GM03348 (cell line): ENCODE measurements around the gene APC2.

ENCODE experiments used
- DNase-seq: peaks from one replicate; pipeline ENCODE4 v3.0.0; 2012; ENCODE audit warnings: low spot score

The APC2 gene

DNA sequence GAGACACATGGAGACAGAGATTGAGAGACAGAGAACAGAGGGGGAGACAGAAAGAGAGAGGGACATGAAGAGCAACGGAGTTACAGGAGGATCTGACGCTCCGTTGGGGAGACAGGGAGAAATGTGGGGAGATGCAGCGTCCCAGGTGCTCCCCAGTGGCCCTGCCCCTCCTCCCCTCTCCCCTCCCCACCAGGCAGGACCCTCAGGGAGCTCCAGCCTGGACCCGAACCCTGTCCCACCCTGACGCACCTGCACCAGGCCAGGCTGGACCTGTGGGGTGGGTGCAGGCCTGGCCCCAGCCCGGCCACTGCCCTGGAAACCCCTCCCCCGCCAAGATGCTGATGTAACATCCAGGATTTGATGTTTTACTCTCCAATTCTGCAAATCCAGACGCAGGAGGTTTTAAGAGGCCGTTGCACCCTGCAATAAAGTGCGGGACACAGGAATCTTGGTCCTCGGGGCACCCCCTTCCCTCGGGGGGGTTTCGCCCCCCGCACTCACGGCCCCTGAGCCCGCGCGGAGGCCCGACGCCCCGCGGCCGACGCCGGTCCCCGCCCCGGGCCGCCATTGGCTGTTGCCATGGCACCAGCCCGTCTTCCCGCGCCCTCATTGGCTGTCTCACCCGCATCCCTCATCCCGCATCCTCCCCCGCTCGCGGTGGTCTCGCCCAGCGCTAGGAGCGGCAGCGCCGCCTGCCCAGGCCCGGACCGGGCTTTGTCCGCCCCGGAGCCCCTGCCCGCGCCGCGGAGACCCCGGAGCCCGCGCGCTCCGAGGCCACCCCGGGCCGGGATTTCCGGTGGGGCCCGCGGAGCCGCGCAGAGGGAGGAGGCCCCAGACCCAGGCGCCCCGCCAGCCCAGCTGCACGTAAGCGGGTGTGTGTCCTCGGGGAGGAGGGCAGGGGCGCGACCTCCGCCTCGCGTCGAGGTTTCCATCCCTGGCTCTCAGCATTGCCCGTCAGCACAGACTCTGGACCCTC lies at the start of gene APC2:
TSS of gene APC2 (plus strand) at position 655 of the 976 bp plus-strand sequence. CDS start 2,881 bp downstream, outside the sequence.
- DNase-seq = peak; percentile 94

GRCh38 chr19:1400281-1401137 lies 49.4 kb upstream of the APC2 start:
- peak; percentile 47 for DNase-seq

GRCh38 chr19:1401138-1401888 lies 48.6 kb upstream of the APC2 start, which contains the start of gene GAMT:
Gene GAMT (minus strand): TSS chr19:1401542. CDS start chr19:1401476, 66 bp downstream.
- peak; percentile 92 for DNase-seq

DNA sequence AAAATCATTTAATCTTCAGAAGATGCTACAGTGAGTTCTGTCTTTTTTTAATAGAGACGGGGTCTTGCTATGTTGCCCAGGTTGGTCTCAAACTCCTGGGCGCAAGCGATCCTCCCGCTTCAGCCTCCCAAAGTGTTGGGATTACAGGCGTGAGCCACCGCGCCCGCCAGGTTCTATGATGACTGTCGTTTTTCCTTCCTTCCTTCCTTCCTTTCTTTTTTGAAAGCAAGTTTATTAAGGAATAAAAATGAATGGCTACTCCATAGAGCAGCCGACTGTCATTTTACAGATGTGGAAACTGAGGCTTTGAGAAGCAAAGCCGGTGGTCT lies 48.1 kb upstream of the APC2 start:
- DNase-seq = no peak

DNA sequence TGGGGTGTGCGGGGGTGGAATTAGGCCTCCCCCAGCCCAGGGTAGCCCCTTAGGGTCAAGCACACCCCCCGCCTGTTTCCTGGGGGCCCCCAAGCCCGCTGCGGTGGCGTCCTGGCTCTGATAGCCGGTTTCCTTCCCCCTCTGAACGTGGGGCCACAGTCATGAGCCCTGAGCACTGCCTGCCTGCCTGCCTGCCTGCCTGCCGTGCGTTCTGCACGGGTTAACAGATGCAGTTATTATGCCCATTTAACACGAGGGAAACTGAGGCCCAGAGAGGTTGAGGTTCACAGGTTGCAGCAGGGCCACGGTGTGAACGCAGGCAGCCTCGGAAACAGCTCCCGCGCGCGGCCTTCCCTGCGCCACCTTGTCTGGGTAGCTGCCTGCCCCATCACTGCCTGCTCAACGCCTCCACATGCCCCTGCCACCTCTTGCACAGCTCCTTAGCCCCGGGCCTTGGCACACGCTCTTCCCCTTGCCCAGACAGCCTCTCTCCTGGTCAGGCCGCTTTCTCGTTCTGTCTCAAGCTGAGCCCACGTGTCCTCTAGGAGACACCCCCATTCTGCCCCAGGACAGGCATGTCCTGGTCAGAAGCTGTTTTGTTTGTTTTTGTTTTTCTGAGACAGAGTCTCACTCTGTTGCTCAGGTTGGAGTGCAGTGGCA lies 47.4 kb upstream of the APC2 start:
- no peak for DNase-seq

DNA sequence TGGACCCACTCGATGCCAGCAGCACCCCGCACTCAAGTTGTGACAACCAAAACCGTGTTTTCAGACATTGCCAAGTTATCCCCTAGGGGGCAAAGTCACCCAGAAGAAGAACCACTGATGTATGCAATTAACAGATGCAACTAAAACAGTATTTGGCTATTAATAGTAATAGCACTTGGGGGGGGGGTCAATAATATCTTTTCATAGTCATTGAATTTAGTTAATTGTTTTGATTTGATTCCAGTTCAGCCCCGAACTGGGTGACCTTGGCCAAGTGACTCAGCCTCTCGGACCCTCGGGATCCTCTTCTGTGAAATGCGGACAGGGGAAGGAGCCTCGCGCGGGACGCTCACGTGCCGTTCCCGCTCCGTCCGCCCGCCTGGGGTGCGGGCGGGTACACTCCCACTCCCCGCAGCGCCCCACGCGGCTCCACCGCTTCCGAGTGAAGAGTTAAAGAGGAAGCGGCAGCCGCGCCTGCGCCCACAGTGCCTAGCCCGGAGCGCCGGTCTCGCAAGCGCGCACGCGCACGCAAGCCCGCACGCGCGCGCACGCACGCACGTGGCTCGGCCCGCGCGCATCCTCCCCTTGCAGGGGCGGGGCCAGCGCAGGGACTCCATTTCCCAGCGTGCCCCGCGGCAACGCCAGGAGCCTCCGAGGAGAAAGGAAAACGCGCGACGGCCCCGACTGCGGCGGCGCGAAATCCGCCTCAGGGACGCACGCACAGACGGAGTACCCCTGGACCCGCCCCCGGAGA lies 43.0 kb upstream of the APC2 start:
- peak; percentile 98 for DNase-seq

DNA sequence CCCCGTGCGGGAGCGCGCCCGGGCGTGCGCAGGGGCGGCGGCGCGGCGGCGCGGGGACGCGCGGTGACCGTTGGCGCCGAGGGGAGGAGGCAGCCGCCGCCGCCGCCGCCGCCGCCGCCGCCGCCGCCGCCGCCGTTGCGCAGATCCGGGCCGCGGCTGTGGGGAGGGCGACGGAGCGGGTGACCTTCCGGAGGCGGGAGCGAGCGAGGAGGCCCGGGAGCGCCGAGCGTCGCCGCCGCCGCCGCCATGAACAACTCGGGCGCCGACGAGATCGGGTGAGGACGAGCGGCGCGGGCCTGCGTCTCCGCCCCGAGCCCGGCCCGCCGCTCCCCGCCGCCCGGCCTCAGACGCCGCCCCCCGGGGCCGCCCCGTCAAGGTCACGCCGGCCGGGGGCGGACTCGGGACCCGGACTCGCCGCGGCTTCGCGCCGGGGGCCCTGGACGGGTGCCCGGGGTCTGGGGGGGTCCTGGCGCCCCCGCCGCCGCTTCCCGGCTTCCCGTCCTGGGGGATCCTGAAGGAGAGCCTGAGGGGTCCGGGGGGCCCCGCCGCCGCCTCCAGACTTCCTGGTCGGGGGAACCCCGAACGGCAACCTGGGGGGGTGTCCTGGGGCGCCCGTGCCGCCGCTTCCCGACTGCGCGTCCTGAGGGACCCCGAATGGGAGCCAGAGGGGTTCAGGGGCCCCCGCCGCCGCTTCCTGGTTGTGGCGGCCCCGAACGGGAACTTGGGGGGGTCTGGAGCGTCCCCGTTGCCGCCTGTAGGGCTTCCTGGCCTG lies 42.2 kb upstream of the APC2 start, which contains the start of gene DAZAP1:
TSS of gene DAZAP1 (plus strand) at position 59 of the 772 bp plus-strand sequence. CDS start at position 247, 188 bp downstream.
- DNase-seq = peak; percentile 80

DNA sequence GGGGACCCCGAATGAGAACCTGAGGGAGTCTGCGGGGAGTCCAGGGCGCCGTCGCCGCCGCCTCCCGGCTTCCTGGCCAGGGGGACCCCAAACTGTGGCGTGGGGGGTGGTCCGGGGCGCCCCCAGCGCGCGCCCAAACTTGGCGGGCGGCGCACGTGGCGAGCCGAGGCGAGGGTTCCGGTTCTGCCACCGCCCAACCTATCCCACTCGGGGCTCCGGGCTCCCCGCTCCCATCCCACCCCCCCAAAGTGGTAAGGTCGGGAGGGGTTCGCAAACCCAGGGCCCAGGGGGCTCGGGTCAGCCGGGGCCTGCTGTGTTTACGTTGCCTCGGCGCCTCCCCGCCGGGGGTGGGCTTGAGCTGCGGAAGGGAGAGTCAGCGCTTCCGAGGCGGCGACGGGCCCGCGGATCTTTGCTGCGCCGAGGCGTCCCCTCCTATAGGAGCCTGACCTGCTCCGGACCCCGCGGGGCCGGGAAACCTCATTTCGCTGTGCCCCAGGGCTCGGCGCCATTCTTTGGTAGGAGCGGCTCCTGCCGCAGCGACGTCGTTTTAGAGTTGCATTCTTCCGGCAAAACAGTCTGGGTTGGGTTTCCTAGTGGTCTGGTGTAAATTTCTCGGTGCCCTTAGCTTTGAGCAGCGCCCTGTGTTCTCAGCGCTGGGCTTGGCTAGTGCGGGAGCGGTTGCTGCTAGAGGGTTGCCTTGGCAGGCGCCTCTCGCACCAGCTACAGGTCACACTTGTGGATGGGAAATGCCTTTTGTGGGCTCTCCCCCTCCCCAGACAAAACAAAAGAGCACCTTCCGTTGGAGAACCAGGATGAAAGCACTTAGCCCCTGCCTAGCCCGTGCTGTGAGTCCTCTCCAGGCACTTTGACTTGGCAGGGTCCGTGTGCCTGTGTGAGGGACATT lies 41.4 kb upstream of the APC2 start:
- peak; percentile 53 for DNase-seq

DNA sequence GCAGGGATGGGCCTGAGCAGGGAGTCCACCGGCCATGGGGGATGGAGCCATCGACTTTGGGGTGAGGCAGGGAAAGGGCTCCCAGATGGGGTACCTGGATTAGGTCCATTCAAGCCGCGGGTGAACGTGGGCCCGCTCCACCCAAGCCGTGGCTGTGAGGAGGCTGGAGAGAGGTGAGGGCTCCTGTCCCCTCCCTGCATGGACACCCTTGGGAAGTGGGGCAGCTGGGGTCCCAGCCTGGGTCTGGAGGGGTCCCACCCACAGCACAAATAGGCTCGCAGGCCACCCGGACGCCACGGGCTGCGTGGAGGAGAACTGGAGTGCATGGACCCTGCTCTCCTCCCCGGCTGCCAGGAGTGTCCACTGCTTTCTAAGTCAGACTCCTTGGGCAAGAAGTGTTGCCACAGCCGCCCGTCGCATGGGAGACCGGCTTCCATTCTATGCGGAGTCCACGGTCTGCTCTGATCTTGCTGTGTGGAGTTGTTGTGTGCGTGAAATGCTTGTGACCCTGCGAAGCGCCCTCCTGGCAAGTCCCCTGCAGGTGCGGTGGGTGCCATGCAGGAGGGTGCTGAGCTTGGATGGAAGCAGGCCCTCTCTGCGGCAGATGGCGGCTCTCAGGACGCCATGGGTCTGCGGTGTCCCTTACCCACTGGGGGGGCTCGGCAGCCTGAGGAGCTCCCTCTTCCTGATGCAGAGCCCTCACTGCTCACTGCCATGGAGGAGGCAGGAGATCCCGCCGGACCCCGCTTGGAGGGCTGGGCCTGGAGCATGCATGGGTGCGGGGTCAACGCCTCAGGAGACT lies 40.5 kb upstream of the APC2 start:
- DNase-seq = no peak

- no peak for DNase-seq
Observed at GRCh38 chr19:1410136-1410786, 39.7 kb upstream of the APC2 start.

GRCh38 chr19:1410789-1411188 lies 39.1 kb upstream of the APC2 start:
- no peak for DNase-seq

DNA sequence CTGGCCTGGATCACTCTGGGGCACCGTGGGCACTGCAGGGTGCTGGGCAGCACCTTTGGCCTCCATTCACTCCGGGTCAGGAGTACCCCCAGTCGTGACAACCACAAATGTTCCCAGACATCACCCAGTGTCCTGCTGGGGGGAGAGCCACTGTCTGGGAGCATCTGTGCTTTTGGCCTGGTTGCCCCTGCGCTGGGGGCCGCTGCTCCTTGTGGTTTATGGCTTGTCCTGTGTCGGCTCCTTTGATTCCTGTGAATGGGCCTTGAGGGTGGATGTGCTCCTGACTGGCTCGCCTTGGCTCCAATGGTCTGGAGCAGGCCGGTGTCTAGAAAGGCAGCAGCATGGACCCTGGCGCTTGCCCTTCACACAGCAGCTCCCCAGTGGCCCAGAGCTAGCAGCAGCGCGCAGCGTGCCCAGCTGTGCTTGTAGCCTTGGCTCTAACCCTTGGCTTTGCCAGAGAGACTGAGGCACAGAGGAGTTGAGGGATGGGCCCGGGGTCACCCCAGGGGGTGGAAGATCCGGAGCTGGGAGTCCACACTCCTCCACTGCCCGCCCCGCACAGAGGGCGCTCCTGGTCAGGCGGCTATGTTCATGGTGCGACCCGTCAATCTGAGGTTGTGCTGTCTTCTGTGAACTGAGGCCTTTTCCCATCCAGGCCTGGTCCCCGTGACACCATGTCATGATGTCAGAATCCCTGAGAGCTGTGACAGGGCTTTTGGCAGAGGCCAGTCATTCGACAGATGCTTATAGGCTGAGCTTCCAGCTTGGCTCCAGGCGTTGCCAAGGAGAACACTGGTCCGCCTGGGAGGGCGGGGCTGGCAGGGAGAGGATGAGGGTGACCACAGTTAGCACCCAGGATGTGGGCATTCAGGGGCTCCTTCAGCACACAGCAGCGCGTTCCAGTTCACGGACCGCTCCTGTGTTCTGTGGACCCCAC lies 38.4 kb upstream of the APC2 start:
- peak; percentile 71 for DNase-seq

DNA sequence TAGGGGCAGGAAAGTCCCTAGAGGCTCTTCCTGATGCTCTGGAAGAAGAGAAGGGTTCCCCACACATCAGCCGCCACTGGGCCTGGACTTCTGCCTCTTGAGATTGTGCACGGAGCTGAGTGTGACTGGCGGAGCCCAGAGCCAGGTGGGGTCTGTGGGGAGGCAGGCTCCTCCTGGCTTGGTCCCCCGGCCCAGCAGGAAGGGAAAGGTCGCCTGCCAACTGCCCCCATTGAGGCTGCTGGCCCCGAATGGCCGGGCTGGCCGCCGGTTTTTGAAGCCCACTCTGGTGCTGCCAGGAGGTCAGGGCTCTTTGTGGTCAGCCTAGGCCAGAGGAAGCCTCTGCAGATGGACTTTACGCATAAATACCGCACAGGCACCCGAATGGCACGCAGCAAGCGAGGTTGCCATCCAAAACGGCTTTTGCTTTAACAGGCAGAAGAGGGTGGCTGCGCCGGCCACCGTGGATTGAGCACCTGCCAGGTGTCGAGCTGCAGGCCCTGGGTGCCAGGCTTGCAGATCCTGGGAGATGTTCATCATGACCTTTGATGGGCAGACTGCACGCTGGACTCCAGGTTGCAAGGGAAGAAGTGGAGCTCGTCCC lies 37.5 kb upstream of the APC2 start:
- no peak for DNase-seq

GRCh38 chr19:1412995-1413800 lies 36.7 kb upstream of the APC2 start:
- no peak for DNase-seq
